Fibroblast of skin of scalp (primary cell): Measurements from ENCODE around the gene TMEM184B.

Experiments used
- DNase-seq: peaks from one replicate; pipeline ENCODE4 v3.0.0-alpha.2; 2013

Gene TMEM184B

DNA sequence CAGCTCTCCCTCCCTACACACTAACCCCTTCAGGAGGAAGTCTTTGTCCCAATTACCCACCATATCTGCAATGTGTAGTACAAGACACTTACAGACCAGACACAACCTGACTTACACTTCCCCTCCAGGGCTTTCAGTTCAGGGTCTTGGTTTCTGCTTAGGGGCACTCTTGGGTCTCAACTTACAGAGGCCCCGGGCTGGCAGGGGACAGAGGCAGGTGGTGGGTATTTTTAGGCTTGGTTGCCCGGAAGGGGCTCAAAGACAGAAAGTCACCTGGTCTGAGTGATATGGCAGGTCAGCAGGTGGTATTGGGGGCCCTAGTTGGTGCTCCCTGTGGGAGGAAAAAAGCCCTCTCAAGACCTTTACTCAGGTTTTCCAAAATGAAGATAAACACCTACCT, 3.4 kb upstream of the TMEM184B start:
- DNase-seq: no peak

- no peak for DNase-seq
Measured at GRCh38 chr22:38273135-38273826, 471 bp upstream of the TMEM184B start.

DNA sequence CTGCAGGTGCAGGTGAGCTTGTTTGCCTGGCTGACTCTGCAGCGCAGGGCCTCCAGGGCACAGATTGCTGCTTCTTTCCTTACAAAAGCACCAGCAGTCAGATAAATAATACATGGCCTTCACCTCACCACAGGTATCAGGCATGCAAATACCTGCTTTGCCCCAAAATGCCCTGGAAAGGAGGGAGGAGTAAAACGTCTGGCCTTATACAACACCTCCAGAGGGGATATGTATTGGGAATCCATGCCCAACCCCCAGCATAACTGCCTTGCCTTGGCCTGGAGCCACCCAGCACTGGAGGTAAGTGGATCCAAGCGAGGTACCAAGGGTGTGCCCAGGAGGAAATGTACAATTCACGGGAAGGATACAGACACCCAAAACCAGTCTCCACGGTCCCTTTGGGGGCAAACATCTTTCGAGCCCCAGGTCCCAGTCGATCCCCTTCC, 860 bp downstream of the TMEM184B start:
- no peak for DNase-seq

- no peak for DNase-seq
Measured at GRCh38 chr22:38271101-38271500, 1.7 kb downstream of the TMEM184B start.

GRCh38 chr22:38270091-38270992, 2.5 kb downstream of the TMEM184B start:
- DNase-seq: peak; percentile 44

GRCh38 chr22:38269466-38269865, 3.3 kb downstream of the TMEM184B start:
- no peak for DNase-seq

GRCh38 chr22:38267086-38267485, 5.7 kb downstream of the TMEM184B start:
- peak; percentile 21 for DNase-seq

- DNase-seq: no peak
Measured at GRCh38 chr22:38266120-38266519, 6.7 kb downstream of the TMEM184B start.

DNA sequence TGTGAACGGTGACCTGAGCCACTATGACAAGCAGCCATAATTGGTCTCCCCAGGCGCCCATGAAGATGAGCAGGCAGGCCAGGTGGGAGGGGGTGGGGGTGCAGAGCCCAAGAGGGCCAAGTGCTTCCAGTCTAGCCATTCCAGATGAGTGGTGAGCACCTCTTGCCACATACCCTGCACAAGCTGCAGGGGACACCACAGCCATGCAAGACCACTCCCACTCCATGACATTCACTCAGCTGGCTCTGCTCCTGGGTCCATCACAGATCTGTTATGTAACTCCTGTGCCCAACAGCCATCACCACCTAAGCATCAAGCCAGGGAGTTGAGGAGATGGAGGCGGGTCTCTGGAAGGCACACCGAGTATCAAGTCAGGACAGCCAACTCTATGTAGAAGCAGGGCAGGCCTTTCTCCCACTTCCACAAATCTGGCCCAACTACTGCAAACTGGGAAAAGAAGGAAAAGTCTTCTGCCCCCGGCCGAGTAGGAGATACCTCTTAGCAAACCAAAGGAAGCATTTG, 8.4 kb downstream of the TMEM184B start:
- no peak for DNase-seq

DNA sequence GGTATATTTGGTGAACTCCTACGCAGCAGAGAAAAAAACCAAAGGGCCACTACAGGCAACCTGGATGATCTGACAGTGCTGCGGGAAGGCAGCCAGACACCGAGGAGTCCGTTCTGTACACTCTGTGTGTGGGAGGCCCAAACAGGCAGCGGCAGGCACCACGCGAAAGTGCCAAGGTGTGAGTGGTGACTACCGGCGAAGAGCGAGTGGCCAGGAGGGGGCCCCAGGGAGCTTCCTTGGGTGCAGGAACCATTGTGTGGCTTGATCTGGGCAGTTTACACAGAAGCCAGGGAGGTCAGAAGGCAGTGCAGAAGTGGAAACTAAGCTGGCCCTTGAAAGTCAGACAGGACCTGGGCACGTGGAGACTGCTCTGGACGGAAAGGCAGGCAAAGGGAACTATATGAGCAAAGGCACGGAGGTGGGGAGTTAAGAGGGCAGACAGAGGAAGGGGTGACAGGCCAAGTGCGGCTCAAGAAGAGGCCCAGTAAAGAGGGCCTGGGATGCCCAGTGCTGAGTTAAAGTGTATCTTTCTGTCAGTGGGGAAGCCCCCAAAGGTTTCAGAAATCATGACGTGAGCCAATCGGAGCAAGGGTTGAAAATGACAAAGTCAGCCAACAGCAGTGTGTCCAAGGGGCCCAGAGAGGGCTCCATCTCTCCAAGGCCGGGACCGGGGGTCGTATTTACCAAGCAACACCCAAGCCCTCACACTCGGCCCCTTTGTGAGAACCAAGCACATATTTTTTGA, 10.6 kb downstream of the TMEM184B start:
- DNase-seq: no peak

GRCh38 chr22:38260761-38261681, 11.8 kb downstream of the TMEM184B start:
- peak; percentile 23 for DNase-seq

GRCh38 chr22:38259370-38259769, 13.4 kb downstream of the TMEM184B start:
- DNase-seq: no peak

GRCh38 chr22:38258895-38259294, 13.9 kb downstream of the TMEM184B start:
- DNase-seq: no peak

DNA sequence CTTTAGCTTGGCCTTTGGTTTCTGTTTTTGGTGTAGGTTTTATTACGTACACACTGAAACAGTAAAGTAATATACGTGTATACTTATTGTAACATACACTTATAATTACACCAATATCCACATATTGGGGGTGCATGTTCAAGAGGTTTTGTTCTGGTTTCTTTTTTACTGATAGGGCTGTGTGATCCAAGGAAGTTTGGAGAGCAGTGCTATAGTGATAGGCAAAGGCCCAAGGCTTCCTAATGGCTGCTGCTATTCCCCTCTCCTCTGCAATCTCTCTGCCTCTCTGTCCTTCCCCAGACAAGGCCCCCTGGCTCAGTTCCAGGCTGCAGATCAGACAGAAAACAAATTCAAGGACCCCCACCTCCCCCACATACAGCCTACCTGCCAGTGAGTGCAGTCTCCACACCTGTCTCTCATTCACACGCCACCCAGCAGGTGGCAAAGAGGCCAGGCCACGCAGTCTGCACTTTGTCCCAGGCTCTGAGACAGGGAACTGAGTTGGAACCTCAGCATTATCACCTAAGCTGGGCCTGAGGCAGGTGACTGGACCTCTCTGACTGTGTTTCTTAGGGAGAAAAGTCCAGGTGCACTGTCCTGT, 15.1 kb downstream of the TMEM184B start:
- DNase-seq: no peak

GRCh38 chr22:38257181-38257580, 15.6 kb downstream of the TMEM184B start:
- DNase-seq: peak; percentile 83

DNA sequence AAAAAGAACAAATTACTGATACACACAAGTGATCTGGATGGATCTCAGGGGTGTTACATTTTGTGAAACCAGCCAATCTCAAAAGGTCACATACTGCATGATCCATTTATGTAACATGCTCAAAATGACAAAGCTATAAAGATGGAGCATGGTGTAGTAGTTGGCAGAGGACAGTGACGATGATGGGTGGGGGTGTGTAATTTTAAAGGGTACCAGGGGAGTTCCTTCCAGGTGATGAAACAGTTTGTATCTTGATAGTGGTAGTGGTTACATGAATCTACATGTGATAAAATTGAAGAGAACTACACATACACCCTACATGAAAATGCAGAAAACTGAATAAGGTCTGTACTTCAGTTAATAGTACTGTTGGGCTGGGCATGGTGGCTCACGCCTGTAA, 17.1 kb downstream of the TMEM184B start:
- no peak for DNase-seq

DNA sequence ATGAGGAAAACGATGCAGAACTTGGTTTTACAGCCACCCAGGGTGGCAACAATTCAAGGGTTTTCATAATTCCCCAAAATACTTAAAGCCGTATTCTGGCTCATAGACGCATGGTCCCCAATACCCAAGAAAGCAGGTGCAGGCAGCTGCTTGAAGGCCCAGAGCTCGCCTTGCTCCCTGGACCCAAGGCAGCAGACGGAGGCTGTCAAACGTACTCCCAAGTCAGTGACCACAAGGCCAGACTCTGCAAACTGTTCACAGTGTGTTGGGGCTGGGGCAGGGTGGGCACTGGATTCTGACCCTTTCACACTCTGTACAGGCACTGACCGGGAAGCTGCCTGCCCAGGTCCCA, 21.5 kb downstream of the TMEM184B start:
- DNase-seq: no peak

- no peak for DNase-seq
Measured at GRCh38 chr22:38250643-38251340, 22.0 kb downstream of the TMEM184B start.

DNA sequence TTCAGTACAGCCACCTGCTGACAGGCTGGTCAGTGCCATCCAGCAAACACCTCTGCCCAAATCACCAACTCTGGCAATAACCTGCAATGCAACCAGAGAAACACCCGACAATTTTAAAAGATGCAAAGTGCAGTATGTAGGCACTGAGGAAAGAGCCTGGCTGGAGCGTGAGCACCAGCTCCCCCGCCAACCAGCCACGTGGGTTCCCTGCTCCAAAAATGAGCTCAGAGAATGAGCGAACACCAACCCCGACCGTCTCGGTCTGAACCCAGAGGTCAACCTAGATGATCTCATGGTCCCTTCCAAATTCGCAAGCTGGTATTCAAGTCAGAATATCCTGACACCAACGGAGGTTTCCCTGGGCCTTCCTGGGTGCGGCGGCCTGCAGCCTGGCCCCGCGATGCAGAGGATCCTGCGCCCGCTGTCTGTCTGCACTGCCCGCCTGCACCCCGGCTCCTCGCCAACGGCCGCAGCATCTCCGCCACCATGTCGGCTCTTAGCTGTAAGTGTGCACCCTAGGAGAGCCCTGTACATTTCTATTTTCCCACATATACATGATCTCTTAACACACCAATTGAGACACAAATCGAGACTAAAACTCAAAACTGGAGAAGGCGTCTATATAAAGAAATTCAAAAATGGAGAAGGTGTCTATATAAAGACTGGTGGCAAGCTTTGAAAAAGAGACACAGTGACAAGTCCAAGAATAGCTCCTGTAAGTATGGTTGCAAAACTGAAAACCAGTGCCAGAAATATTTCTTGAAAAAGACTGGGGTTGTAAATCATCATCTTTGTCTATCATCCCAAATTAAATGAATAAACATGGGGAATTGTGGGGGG, 22.8 kb downstream of the TMEM184B start:
- DNase-seq: no peak

DNA sequence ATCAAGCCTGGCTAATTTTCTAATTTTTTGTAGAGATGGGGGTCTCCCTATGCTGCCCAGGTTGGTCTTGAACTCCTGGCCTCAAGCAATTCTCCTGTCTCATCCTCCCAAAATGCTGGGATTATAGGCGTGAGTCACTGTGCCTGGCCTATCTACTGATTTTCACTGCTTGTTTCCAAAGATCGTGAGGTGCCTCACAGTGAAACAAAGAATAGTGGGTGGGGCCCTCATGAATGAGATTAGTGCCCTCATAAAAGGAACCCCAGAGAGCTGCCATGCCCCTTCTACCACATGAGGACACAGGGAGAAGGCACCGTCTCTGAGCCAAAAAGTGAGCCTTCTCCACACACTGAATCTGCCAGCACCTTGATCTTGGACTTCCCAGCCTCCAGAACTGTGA, 23.5 kb downstream of the TMEM184B start:
- DNase-seq: no peak
